ENCODE data around the gene CAND1. TPM values are rescaled to one million over a fixed set of nuclear protein-coding genes. Genes with fewer than 3 reads are reported as not detected.

The CAND1 gene
- total and polyA plus RNA-seq, 2 donors (not counting 1 experiment from before 2014, with no cell fraction given): 14.8 to 108 TPM

GRCh38 chr12:67358781-67359338 is 89.7 kb downstream of the CAND1 start:
- Histone ChIP-seq H4K20me1 (ENCODE audit: control insufficient read depth, insufficient read depth, low read length, poor library complexity, severe bottlenecking) (no peaks in the 10 kb centered on the region), H3K4me1 (ENCODE audit: control insufficient read depth in 2 of 2, insufficient read depth in 2 of 2, low read length in 2 of 2) (peaks cover 3 to 7% of the 10 kb centered on the region in 2 donors), H3K4me3 (ENCODE audit: control extremely low read depth in 1 of 5, extremely low read depth in 1 of 5, insufficient read depth in 1 of 5, low read depth in 2 of 5, low read length in 4 of 5) (no peak overlapping the region), H3K27me3 (replicated peaks in 1 of 4; ENCODE audit: control extremely low read depth in 1 of 4, control insufficient read depth in 3 of 4, insufficient read depth in 4 of 4, low read length in 3 of 4) (no peaks in the 10 kb centered on the region), H2AFZ (ENCODE audit: insufficient read depth, low read depth, low read length, poor library complexity, severe bottlenecking) (no peak overlapping the region), H3K4me2 (replicated peaks; ENCODE audit: low read depth, low read length, poor library complexity, severe bottlenecking) (no peak overlapping the region), H3K36me3 (replicated peaks in 1 of 2; ENCODE audit: control extremely low read depth in 1 of 2, control insufficient read depth in 1 of 2, extremely low read depth in 1 of 2, insufficient read depth in 2 of 2, low read length in 1 of 2) (no peaks in the 10 kb centered on the region), H3K9me3 (ENCODE audit: control extremely low read depth in 1 of 3, control insufficient read depth in 2 of 3, insufficient read depth in 1 of 3, low read length in 2 of 3) (peaks cover 0 to 4% (median 3%) of the 10 kb centered on the region in 3 donors), H3K27ac (ENCODE audit: low read length in 2 of 2) (no peak overlapping the region), H3K9ac (ENCODE audit: low read length) (no peak overlapping the region), H3K79me2 (ENCODE audit: control insufficient read depth, insufficient read depth, low read length) (no peaks in the 10 kb centered on the region)
- TF ChIP-seq CTCF (IDR thresholded peaks at IDR 0.05): no peak
- 16% methylated on average over 4 of the region's 4 CpGs for WGBS (ENCODE audit: insufficient coverage)
- no peak overlapping the region for H3K27ac Mint-ChIP-seq
- DNase-seq: no peak
- ChIA-PET CTCF (interaction anchor here (1.1 to 7.9 kb wide), 3 partner anchors 304 to 681 kb away, joined by 3 to 346 read pairs (median 64); no protein-coding TSS in a partner anchor), POLR2A (no interaction called here)
- H3K27me3 Mint-ChIP-seq: no peaks in the 10 kb centered on the region
- no peak for ATAC-seq (ENCODE audit: low read depth)
- H3K9me3 Mint-ChIP-seq (ENCODE audit: insufficient read depth): peaks cover 2% of the 10 kb centered on the region
- no peak overlapping the region for H3K4me3 Mint-ChIP-seq
- intact Hi-C loops (cut with micrococcal nuclease): loop anchor here (5.0 kb wide), 2 partner anchors 288 to 303 kb away; partner anchors contain the start of gene DYRK2
- peaks cover 4% of the 10 kb centered on the region for H3K4me1 Mint-ChIP-seq

- ChIA-PET CTCF (interaction anchor here (0.7 to 1.0 kb wide), 2 partner anchors 268 to 584 kb away, joined by 3 read pairs; no protein-coding TSS in a partner anchor), POLR2A (no interaction called here)
- Histone ChIP-seq H3K27ac (ENCODE audit: low read length in 2 of 2) (no peak overlapping the region), H3K4me3 (ENCODE audit: control extremely low read depth in 1 of 5, extremely low read depth in 1 of 5, insufficient read depth in 1 of 5, low read depth in 2 of 5, low read length in 4 of 5) (no peak overlapping the region), H3K4me2 (replicated peaks; ENCODE audit: low read depth, low read length, poor library complexity, severe bottlenecking) (no peak overlapping the region), H3K9me3 (ENCODE audit: control extremely low read depth in 1 of 3, control insufficient read depth in 2 of 3, insufficient read depth in 1 of 3, low read length in 2 of 3) (peaks cover 0 to 4% (median 3%) of the 10 kb centered on the region in 3 donors), H3K27me3 (replicated peaks in 1 of 4; ENCODE audit: control extremely low read depth in 1 of 4, control insufficient read depth in 3 of 4, insufficient read depth in 4 of 4, low read length in 3 of 4) (no peaks in the 10 kb centered on the region), H4K20me1 (ENCODE audit: control insufficient read depth, insufficient read depth, low read length, poor library complexity, severe bottlenecking) (no peaks in the 10 kb centered on the region), H3K4me1 (ENCODE audit: control insufficient read depth in 2 of 2, insufficient read depth in 2 of 2, low read length in 2 of 2) (no peaks in the 10 kb centered on the region), H2AFZ (ENCODE audit: insufficient read depth, low read depth, low read length, poor library complexity, severe bottlenecking) (no peak overlapping the region), H3K9ac (ENCODE audit: low read length) (no peak overlapping the region), H3K79me2 (ENCODE audit: control insufficient read depth, insufficient read depth, low read length) (no peaks in the 10 kb centered on the region), H3K36me3 (replicated peaks in 1 of 2; ENCODE audit: control extremely low read depth in 1 of 2, control insufficient read depth in 1 of 2, extremely low read depth in 1 of 2, insufficient read depth in 2 of 2, low read length in 1 of 2) (no peaks in the 10 kb centered on the region)
- no peak for TF ChIP-seq EZH2 (IDR thresholded peaks at IDR 0.05; ENCODE audit: borderline replicate concordance, insufficient read depth, low read depth, low read length, poor library complexity, severe bottlenecking)
- TF ChIP-seq CTCF (IDR thresholded peaks at IDR 0.05): no peak
- peak; percentile 14 for DNase-seq
- intact Hi-C loops (cut with micrococcal nuclease): no loop called here
- peak; percentile 14 for ATAC-seq (ENCODE audit: low read depth)
- WGBS (ENCODE audit: insufficient coverage): 67% methylated on average over 6 of the region's 6 CpGs
- Mint-ChIP-seq H3K4me3 (no peak overlapping the region), H3K9me3 (ENCODE audit: insufficient read depth) (peaks cover 2% of the 10 kb centered on the region), H3K27ac (no peak overlapping the region), H3K27me3 (no peaks in the 10 kb centered on the region), H3K4me1 (no peaks in the 10 kb centered on the region)
These were observed 93.4 kb downstream of the CAND1 start for GRCh38 chr12:67362526-67362925.
